ENCODE data around the gene PILRA. TPM values are rescaled to one million over a fixed set of nuclear protein-coding genes. Genes with fewer than 3 reads are reported as not detected.

PILRA gene
- total RNA-seq, 1 experiment from 2014 or later = 3.2 TPM

GRCh38 chr7:100429637-100430492 lies 56.6 kb downstream of the PILRA start, which contains the start of gene MEPCE:
TSS of gene MEPCE (plus strand) at chr7:100429831. CDS start at chr7:100430019, 188 bp downstream.
- Histone ChIP-seq H3T11ph (ENCODE audit: low read length) (no peak within 1 kb of the TSS), H2BK120ac (ENCODE audit: low read depth, low read length, poor library complexity, severe bottlenecking) (peak within 1 kb of the TSS; percentile 26), H3K79me1 (ENCODE audit: insufficient read depth, low read depth, low read length, poor library complexity, severe bottlenecking) (peaks cover 3% of the 10 kb centered on the region), H3K79me2 (ENCODE audit: insufficient read depth, low read length) (no peaks in the 10 kb centered on the region; the same call in 1 of the 2 replicates), H2AK5ac (ENCODE audit: insufficient read length, low read length) (no peak within 1 kb of the TSS), H3K18ac (ENCODE audit: insufficient read length, low read depth, low read length) (peak within 1 kb of the TSS; percentile 97), H3K4me2 (ENCODE audit: insufficient read depth, insufficient read length, low read length) (peak within 1 kb of the TSS; percentile 71), H2BK20ac (ENCODE audit: low read depth, low read length, poor library complexity, severe bottlenecking) (no peak within 1 kb of the TSS), H3K9me3 (ENCODE audit: control insufficient read depth, low read depth, low read length) (no peaks in the 10 kb centered on the region), H4K91ac (ENCODE audit: insufficient read length, low read depth, low read length) (no peak within 1 kb of the TSS), H3K23me2 (ENCODE audit: insufficient read length, low read depth, low read length, poor library complexity, severe bottlenecking) (peaks cover 5% of the 10 kb centered on the region), H3K14ac (ENCODE audit: insufficient read depth, low read length) (peak within 1 kb of the TSS; percentile 95), H4K8ac (replicated peaks; ENCODE audit: insufficient read length, low read depth, low read length) (no peak within 1 kb of the TSS), H3K4me1 (ENCODE audit: insufficient read depth, low read length) (no peaks in the 10 kb centered on the region), H3K9ac (ENCODE audit: extremely low read depth, insufficient read length, low read length) (peak within 1 kb of the TSS; percentile 86), H3K27ac (ENCODE audit: insufficient read length, low read depth, low read length) (peak within 1 kb of the TSS; percentile 68), H3K56ac (ENCODE audit: insufficient read length, low read depth, low read length) (no peak within 1 kb of the TSS), H2BK15ac (ENCODE audit: low read depth, low read length) (no peak within 1 kb of the TSS), H4K20me1 (ENCODE audit: control insufficient read depth, insufficient read depth, insufficient read length) (no peaks in the 10 kb centered on the region), H2BK12ac (ENCODE audit: insufficient read length, low read depth, low read length) (no peak within 1 kb of the TSS), H3K23ac (ENCODE audit: insufficient read length, low read depth, low read length) (no peak within 1 kb of the TSS), H4K5ac (ENCODE audit: insufficient read length, low read depth, low read length) (no peak within 1 kb of the TSS), H2AFZ (ENCODE audit: low read length) (no peak within 1 kb of the TSS), H3K27me3 (ENCODE audit: insufficient read depth, low read length) (no peaks in the 10 kb centered on the region), H3K4ac (ENCODE audit: low read depth, low read length) (no peak within 1 kb of the TSS; the same call in 1 of the 2 replicates), H2BK5ac (ENCODE audit: insufficient read length, low read length) (no peak within 1 kb of the TSS)
- TF ChIP-seq, protein P1, sequence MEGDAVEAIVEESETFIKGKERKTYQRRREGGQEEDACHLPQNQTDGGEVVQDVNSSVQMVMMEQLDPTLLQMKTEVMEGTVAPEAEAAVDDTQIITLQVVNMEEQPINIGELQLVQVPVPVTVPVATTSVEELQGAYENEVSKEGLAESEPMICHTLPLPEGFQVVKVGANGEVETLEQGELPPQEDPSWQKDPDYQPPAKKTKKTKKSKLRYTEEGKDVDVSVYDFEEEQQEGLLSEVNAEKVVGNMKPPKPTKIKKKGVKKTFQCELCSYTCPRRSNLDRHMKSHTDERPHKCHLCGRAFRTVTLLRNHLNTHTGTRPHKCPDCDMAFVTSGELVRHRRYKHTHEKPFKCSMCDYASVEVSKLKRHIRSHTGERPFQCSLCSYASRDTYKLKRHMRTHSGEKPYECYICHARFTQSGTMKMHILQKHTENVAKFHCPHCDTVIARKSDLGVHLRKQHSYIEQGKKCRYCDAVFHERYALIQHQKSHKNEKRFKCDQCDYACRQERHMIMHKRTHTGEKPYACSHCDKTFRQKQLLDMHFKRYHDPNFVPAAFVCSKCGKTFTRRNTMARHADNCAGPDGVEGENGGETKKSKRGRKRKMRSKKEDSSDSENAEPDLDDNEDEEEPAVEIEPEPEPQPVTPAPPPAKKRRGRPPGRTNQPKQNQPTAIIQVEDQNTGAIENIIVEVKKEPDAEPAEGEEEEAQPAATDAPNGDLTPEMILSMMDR (conservative IDR thresholded peaks at IDR 0.05) = no peak
- peak within 1 kb of the TSS; percentile 100 for H3K27ac Mint-ChIP-seq
- peaks cover 25% of the 10 kb centered on the region for H3K27me3 Mint-ChIP-seq (ENCODE audit: low read depth)
- H3K36me3 Mint-ChIP-seq (ENCODE audit: insufficient read depth in 1 of 3, low read depth in 3 of 3) = peaks cover 36 to 45% (median 36%) of the 10 kb centered on the region in 3 experiments
- peaks cover 4 to 14% of the 10 kb centered on the region in 2 experiments; a peak in 3 of 5 replicates for H3K9me3 Mint-ChIP-seq
- no CpG with 5 or more reads among the region's 95 CpGs for WGBS (ENCODE audit: extremely low coverage, insufficient read length, low lambda C conversion rate)
- peak; percentile 94 for DNase-seq
- peaks cover 41 to 42% of the 10 kb centered on the region in 2 experiments for H3K4me1 Mint-ChIP-seq
- peak within 1 kb of the TSS; percentile 95 to 98 for H3K4me3 Mint-ChIP-seq

Measured in H9 (cell line).